ENCODE data around the gene RNF181. TPM values are rescaled to one million over a fixed set of nuclear protein-coding genes. Genes with fewer than 3 reads are reported as not detected.

Gene RNF181
- total and polyA plus RNA-seq, 2 of the 13 experiments (the other 11 are each of a cell fraction or from before 2014, with no cell fraction given): 224 to 578 TPM

- 0 out of 2 replicates have a peak, but pooled peaks have one; percentile 50 for TF ChIP-seq ZHX2 (IDR thresholded peaks at IDR 0.05; ENCODE audit: low read depth)
- no peak for TF ChIP-seq ZHX2 (CRISPR knock-in tag; IDR thresholded peaks at IDR 0.05; ENCODE audit: borderline replicate concordance)
- TF ChIP-seq MYPOP (CRISPR knock-in tag; IDR thresholded peaks at IDR 0.05): peak; percentile 78
- TF ChIP-seq SNAPC5 (CRISPR knock-in tag; IDR thresholded peaks at IDR 0.05; ENCODE audit: borderline replicate concordance): no peak
- TF ChIP-seq NR2F6 (IDR thresholded peaks at IDR 0.05): no peak
- TF ChIP-seq NR2F6 (CRISPR knock-in tag; IDR thresholded peaks at IDR 0.05): no peak
- TF ChIP-seq KDM5B (CRISPR knock-in tag; IDR thresholded peaks at IDR 0.05; ENCODE audit: borderline replicate concordance): peak; percentile 81; the same call in 1 of the 2 replicates
- TF ChIP-seq MBNL3 (CRISPR knock-in tag; conservative IDR thresholded peaks at IDR 0.05): no peak
- peak; percentile 46 for TF ChIP-seq TFDP1 (CRISPR knock-in tag; IDR thresholded peaks at IDR 0.05; ENCODE audit: borderline replicate concordance)
- no peak for TF ChIP-seq CEBPB (IDR thresholded peaks at IDR 0.05; ENCODE audit: borderline replicate concordance, low read depth, low read length)
- no peak; the same call in 1 of the 2 replicates for TF ChIP-seq ELF3 (CRISPR knock-in tag; IDR thresholded peaks at IDR 0.05)
- TF ChIP-seq PLRG1 (conservative IDR thresholded peaks at IDR 0.05): no peak
- peak; percentile 73; the same call in 1 of the 2 replicates for TF ChIP-seq ZNF747 (CRISPR knock-in tag; IDR thresholded peaks at IDR 0.05; ENCODE audit: borderline replicate concordance)
- TF ChIP-seq EHMT2 (IDR thresholded peaks at IDR 0.05; ENCODE audit: borderline replicate concordance, low read depth, low read length): no peak
- TF ChIP-seq SP5 (CRISPR knock-in tag; IDR thresholded peaks at IDR 0.05; ENCODE audit: borderline replicate concordance, low read depth): 0 out of 2 replicates have a peak, but pooled peaks have one; percentile 17
- TF ChIP-seq GLMP (CRISPR knock-in tag; IDR thresholded peaks at IDR 0.05; ENCODE audit: borderline replicate concordance): no peak; the same call in 1 of the 2 replicates
- no peak for TF ChIP-seq ZNF672 (CRISPR knock-in tag; IDR thresholded peaks at IDR 0.05)
- peak; percentile 80 for TF ChIP-seq IRF9 (CRISPR knock-in tag; IDR thresholded peaks at IDR 0.05; ENCODE audit: borderline replicate concordance)
These were observed at the start of gene RNF181 (continued) for GRCh38 chr2:85595301-85596025.
